SW480 (cell line): Measurements from ENCODE around the gene SLC22A5.
A peak's percentile ranks its signal among the peaks of the same experiment; 100 is the strongest.
"Not testable (repeated sequence)": the region's sequence is repeated elsewhere in the genome, so short reads cannot be mapped to it uniquely, and the experiment has no call there.

Source experiments
- DNase-seq: peaks from one replicate; pipeline ENCODE4 v3.0.0-alpha.2; 2016; ENCODE audit warnings: low spot score

The SLC22A5 gene

DNA sequence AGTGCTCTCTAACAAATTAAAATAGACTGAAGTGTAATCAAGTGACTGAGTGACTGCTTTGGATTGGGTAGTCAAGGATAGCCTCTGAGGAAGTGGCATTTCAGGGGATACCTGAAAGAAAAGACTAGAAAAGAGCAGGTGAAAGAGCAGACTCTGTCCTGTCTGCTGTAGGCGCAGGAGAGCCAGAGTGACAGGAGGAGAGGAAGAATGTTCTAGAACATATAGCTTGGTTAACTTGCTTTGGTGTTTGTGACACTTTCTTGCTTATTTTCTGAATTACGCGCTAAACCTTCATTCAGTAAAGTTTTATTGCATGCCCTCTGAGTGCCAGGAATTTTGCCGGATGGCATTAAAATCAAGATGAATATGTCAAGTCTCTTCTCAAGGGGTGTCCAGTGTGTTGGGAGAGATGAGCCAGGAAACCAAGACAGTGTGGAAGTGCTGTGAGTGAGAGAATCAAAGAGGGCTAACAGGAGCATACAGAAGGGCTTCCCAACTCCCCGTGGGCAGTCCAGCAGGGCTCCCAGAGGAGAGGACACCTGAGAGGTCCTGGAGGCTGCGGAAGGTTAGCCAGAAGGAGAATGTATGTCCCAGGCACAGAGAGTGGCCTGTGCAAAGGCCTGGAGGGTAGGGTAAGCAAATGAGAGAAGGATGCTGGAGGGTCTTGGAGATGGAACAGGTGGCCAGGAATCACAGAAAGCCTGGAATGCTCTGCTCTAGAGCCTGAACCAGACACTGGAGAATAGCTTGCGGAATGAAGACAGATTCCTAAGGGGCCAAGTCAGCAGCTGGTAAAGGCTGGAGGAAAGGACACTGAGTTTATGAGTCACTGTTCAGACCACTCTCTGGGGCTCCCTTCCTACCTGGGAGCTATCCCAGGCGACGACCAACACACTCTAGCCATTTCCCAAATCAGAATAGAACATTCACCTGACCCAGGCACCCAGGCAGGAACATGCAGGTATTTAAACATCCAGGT lies 59.3 kb downstream of the SLC22A5 start:
- DNase-seq = peak; percentile 58

DNA sequence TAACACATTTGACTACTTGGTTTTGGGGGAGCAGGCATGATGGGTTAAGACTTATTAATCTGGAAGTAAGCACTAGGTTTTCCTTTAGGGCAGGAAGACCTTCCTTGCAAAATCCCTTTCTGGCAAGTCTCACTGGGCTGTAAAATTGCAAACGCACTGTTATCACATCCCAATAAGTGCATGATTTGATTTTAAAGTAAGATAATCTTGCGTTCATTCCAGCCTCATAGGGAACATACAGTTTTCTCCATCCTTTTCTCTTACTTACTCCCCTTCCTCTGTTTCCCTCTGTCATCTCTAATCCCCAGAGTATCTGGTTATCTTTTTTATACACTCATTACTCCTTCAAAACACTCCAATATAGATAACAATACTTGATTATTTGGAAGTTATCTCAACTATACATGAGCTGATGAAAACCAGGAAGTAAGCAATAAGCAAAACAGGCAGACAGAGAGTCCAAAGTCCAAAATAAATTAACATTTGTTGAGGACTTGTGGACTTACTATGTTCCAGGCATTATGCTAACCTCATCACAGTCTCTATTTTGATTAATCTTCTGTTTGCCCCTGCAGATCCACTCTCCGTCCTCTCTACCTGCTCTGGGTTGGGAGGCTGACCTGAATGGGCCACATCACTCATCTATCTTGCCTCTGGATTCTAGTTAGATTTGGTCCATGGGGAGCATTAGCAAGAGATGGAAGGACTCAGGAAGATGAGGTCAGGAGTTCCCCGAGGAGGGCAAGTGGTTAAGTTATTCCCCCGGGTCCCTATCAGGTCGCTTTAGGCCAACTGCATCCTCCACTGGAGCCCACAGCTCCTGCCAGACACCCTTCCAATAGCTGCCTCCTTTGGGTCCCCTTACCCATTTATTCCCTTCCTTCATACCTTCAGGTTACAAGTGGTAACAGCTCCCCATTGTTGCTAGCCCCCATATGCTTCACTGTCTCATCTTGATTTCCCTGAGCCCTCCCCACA lies 60.2 kb downstream of the SLC22A5 start:
- no peak for DNase-seq

DNA sequence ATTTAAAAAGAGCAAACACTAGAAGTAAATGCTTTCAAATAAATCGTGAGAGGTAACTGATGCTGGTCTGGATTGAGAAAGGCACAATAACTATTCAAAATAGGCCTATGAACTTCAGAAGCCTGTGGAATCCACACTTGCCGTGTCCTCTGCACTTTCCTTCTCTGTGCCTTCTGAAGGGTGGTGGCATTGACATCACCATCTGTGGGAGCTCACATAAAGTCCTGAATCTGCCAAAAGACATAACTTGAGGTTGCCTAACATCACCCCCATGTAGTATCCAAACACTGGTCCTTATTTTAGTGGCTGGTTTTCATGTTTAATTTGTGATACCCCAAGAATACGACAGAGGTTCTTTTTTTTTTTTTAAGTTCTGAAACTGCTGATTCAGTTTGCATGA lies 61.2 kb downstream of the SLC22A5 start:
- DNase-seq = no peak

DNA sequence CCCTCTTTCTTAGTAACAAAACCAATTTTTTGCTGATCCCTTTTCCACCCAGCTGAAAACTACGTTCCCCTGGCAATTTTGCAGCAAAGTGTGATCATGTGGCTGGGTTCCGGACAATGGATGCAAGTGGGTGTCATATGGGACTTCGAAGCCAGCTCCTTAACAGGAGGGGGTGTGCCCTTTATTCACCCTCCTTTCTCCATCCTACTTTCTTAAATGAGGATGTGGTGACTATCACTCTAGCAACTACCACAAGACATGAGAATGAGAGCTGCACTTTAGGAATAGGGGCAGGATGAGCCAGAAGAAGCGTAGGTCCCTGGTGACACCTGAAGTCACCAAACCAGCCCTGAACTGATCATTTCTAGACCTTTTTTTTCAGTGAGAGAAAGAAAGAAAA lies 62.1 kb downstream of the SLC22A5 start:
- no peak for DNase-seq

DNA sequence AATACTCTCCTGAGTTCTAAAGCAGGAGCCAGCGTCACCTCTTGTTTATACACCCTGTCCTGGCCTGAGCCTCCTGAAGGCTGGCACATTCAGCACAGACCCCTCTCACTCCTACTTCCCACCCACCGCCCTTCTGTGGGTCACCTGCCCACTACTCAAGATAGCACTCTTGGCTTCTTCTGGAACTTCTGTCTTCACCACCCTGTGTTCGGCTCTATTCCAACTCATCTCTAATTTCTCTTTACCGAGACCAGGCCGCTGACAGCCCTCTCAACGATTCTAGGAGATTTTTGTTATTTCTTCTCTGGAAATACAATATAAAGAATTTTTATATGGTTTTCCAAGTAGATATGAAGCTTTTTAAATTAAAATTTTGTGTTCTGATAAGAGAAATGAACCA lies 63.6 kb downstream of the SLC22A5 start:
- DNase-seq = no peak

DNA sequence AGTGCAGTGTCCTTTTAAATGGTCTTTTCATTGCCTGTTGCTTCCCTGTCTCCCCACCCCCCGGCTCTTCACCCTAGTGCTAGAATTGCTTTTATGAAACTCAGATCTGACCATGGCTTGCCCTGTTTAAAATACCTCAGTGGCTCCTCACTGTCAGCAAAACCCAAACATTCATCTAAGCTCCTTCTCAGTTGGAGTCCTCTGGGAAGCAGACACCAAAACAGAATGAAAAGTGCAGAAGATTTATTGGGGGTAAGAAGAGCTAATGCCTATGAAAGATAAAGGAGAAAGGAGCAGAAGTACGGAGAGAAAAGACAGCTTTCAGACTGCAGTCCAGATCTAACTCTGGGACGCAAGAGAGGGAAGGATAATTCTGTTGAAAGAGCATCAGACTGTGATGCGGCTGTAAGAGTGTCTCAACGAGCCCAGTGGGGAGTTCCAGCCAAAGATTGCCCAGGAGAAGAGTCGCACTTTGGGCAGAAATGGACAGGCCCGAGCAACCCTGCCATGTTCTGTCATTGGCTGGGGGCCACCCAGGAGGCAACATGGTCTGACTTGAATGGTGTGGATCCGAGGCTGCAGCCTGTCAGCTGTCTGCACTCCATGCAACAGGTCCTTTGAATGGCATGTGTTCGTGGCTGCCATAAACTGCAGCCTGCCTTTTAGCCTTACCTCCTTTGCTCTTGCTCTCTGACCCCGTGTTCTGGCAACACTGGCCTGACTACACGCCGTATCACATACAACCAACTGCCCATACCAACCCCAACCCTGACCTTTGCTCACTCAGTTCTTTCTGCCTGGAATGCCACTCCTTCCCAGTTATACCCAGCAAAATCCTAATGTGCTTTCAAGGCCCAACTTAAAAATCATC lies 65.1 kb downstream of the SLC22A5 start:
- DNase-seq = no peak

DNA sequence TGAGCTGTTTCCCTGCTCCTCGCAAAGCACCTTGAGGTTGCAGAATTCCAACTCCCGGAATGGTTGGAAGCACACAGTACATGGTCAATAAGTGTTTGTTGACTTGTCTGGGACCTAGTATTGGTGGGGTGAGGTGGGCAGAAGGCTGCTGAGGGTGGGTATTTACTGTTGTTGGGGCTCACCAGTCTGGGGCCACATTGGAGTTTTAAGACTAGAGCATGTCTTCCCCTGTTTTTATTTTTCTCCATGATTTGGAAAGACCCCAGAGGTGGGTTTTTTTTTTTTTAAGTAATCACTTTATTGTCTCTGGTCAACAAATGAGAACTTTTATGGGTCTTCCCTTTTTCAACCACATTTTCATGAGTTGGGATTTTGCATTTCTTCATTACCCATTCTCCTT lies 65.9 kb downstream of the SLC22A5 start:
- DNase-seq = no peak

DNA sequence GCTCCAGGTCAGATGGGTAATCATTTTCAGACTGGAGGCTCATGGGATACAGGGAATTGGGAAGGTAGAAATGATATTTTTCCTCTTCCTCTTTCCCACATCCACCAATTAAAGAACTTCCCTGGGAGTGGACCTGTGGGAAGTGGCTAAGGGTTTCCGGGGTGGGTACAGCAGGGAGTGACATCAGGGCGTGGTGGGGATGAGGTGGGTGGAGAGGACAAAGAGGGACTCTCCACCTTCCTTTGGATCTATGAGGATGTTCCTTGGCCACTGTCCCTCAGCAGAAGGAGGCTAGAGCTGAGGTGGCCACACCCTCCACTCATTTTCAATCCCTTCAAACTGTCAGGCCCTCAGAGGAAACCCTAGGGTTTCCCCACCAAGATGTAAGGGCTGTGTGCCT lies 66.4 kb downstream of the SLC22A5 start:
- DNase-seq = peak; percentile 38

DNA sequence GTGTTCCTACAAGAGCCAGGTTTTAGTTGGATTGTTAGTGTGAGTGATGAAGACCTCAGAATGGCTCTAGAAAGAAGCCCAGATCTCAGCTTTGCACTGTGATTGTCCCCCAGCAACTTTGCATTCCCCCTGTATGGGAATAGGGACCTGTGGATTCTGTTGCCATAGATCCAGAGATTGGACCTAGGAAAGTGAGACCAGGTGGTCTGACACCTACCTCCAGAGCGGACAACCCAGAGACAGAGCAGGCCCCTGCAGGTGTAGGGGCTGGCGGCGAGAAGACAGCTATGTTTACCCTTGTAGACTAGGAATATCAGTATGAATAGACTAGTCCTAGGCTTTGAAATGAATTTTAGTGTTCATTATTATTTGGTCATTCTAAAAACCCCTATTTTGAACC lies 67.4 kb downstream of the SLC22A5 start:
- no peak for DNase-seq

DNA sequence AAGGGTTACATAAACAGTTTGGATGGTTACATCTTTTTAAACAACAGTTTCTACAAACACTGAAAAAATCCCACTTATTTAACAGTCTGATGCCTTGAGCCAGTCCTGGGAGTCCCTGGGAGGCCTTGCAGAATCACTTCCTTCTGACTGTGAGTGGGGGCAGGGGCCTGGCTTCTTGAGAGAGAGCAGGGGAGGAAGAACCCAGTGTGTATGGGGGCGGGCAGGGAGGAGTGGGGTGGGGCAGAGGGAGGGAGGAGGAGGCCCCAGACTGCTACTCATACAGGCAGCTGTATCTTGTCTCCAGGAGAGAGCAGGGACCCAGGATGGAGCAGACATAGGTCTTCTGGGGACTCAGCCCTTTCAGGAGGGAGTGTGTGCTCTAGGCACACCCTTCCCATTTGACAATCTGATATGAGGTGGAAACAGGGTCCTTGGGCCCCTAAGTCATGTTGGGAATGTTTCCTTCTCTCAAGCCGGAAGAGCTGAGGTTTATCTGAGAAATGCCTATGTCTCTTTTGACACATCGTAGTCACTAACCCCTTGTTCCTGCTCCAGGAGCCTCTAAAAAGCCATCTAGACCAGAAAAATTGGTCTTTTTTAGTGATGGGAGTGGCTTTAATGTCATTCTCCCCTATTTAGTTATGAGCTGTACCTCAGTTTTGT lies 68.2 kb downstream of the SLC22A5 start:
- DNase-seq = peak; percentile 20

DNA sequence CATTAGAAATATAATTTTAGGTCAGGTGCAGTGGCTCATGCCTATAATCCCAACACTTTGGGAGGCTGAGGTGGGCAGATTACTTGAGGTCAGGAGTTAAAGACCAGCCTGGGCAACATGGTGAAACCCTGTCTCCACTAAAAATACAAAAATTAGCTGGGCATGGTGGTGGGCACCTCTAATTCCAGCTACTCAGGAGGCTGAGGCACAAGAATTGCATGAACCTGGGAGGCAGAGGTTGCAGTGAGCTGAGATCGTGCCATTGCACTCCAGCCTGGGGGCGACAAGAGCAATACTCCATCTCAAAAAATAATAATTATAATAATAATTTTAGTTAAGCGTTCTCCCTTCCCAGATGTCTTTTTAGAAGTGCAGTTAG lies 68.7 kb downstream of the SLC22A5 start:
- DNase-seq = not testable (repeated sequence)

DNA sequence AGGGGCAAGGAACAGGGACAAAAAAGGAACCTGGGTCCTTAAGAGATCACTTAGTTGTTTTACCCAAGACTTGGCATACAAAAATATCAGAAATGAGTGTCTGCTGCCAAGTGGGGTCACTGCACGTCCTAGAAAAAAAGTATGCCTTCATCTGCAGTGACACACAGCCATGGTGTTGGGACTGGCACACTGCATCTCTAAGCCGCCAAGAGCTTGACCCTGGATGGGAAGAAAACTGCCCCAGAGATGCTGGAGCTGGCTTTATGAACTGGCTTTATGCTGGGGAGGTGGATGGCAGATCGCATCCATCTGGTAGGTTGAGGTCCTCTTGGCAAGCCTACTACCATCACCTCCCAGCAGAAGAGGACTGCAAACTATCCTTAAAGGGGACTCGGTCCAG lies 69.4 kb downstream of the SLC22A5 start:
- DNase-seq = no peak

DNA sequence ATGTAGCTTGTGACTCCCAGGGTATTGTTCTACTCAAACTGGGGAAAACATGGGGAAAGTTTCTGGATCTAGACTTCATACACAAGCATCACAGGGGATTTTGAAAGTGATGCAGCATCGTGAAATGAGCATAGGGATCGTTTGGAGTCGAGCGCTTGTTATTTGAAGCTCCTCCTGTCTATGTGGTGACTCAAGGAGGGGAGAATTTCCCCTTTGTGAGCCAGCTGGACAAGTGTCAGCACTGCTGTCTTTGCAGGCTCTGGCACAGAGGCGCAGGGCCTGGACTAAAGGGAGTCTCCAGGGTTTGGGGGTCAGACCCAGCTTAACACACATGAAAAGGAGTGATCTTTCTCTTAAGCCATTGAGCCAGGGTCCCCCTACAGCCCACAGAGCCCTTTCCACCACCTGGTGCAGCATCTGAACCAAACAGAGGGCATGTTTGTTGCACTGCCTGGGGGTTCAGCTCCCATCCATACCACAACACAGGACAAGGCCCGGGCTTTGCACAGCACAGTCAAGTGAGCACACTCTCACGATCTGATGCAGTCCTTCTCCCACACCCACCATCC lies 70.1 kb downstream of the SLC22A5 start:
- no peak for DNase-seq

DNA sequence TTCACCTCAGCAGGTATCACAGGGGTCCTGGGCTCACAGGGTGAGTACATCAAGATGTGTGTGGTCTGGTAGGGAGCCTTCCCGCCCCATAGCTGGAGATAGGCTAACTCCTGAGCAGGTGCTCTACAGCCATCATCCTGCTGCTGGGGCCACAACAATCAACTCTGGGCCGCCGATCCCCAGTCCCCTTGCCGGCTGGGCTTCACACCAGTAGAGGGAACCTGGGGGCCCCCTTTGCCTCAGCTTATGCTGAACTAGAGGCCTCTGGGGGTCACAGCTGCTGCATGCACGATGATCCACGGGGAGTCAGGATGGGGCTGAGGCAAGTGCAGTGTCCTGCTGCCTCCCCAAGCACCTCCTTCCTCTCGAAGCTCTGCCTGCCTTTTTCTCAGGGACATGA lies 74.6 kb downstream of the SLC22A5 start:
- DNase-seq = no peak
